GM12865 (cell line): ENCODE measurements around the gene XRCC4.

Experiments
- DNase-seq: peaks from one replicate; pipeline ENCODE4 v3.0.0; 2010; ENCODE audit warnings: low read depth
- H3K4me3 ChIP-seq: 2 replicates; pipeline ENCODE4 v1.5.1; 2011; ENCODE audit warnings: mild to moderate bottlenecking, low read depth, low read length, control low read depth
- TF ChIP-seq, protein P1 (sequence below): IDR thresholded peaks from 2 replicates; pipeline ENCODE4 v1.5.1; 2011; ENCODE audit warnings: low read length, control low read depth, low read depth, inconsistent platforms; ENCODE audit not compliant: insufficient read depth; ENCODE audit errors: missing control alignments

The XRCC4 gene

DNA sequence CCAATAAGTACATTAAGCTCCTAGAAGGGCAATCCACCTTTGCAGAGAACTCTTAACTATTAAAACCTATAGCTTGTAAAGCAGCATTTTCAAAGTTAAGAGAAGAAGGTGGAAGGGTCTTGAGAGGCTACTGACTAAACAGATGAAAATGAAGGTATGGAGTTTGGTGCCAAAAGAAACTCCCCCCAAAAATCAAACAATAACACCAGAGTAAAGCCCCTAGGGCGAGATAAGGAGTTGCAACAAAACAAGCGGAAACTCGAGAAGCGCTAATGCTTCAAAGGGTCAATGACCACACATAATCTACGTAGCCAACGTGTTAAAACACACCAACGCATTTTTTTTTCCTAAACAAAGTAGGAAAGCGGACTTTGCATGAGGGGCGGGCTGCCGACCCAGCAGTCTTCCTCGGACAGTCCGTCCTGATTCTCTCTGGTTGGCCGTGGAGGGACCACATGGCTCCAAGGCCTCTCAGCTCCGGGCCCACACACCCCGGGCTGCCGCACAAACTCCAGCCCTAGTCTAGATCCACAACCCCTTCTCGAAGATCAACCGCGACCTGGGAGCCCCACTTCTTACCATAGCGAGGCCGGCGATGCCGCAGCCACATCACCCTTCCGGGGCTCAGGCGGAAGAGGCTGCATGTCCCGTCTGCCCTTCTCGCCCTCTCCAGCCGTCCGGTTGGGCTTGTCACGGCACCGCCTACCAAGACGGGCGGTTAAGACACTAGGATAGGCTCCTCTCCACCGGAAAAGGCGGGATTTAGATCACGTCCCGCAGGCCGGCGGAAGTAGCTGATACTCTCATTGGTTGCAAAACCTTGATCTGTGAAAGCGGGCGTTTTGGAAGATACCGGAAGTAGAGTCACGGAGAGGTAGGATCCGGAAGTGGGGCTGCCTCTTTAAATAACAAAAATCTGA, at the start of gene XRCC4, which contains the start of gene TMEM167A:
Gene XRCC4, plus strand, starts transcription at position 806 of the 920 bp plus-strand sequence. CDS start 27,373 bp downstream, outside the sequence.
Gene TMEM167A, minus strand, starts transcription at position 653 of the 920 bp plus-strand sequence. Its CDS starts 71 bp downstream, at position 582.
- DNase-seq: peak; percentile 99
- H3K4me3 ChIP-seq: peak within 1 kb of the TSS; percentile 97
- TF ChIP-seq, protein P1, sequence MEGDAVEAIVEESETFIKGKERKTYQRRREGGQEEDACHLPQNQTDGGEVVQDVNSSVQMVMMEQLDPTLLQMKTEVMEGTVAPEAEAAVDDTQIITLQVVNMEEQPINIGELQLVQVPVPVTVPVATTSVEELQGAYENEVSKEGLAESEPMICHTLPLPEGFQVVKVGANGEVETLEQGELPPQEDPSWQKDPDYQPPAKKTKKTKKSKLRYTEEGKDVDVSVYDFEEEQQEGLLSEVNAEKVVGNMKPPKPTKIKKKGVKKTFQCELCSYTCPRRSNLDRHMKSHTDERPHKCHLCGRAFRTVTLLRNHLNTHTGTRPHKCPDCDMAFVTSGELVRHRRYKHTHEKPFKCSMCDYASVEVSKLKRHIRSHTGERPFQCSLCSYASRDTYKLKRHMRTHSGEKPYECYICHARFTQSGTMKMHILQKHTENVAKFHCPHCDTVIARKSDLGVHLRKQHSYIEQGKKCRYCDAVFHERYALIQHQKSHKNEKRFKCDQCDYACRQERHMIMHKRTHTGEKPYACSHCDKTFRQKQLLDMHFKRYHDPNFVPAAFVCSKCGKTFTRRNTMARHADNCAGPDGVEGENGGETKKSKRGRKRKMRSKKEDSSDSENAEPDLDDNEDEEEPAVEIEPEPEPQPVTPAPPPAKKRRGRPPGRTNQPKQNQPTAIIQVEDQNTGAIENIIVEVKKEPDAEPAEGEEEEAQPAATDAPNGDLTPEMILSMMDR: no peak

DNA sequence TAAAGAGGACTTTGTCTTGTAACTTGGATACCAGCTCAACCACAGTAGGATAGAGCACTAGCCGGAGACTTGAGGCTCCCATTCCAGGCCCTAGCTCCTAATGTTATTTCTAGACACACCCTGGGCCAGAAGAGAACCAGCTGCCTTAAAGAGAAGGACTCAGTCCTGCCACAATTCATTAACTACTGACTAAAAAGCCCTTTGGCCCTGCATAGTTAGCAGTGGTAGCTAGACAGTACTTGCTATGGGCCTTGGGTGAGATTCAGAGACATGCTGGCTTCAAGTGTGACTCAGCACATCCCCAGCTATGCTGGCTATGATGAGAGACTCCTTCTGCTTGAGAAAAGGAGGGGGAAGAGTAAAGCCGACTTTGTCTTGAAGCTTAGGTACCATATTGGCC, 47.4 kb upstream of the XRCC4 start:
- no peak overlapping the region for H3K4me3 ChIP-seq
- TF ChIP-seq, protein P1: no peak
- DNase-seq: no peak

DNA sequence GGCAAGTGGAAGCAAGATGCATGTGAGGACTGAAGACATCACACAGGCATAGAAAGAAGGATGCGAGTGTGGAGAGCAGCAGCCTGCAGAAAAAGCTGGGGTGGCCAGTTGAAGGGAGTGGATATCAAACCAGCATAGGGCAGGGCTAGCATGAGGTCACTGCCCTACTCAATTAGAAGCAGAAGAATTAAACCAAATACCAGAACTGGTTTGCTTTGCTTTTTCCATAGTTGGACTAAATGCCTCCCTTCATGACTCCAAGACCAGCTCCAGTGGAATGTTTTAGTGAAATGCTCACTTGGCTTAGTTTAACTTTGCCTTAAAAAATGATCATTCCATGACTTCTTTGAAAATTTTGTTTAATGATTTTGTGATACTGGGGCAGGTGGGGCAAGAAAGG, 46.0 kb upstream of the XRCC4 start:
- H3K4me3 ChIP-seq: no peak overlapping the region
- no peak for DNase-seq
- TF ChIP-seq, protein P1: no peak

DNA sequence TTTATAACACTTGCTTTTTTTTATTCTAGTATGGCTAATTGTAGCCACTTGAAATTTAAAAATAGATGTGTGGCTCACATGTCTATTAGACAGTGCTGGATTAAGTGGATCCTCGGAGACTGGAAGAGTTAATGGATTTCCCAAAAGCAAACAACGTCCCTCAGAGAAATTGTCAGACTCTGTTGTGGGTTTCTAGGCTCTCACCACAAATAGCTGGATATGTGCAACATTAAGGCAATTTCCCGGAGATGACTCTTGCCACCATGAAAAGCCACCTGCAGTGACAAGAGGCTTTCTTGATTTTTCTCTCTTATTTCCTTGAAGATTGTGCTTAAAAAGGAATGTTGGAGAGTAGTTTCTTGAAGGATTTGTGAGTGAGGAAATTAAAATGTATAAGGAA, 43.3 kb upstream of the XRCC4 start:
- no peak overlapping the region for H3K4me3 ChIP-seq
- DNase-seq: no peak
- TF ChIP-seq, protein P1: no peak

DNA sequence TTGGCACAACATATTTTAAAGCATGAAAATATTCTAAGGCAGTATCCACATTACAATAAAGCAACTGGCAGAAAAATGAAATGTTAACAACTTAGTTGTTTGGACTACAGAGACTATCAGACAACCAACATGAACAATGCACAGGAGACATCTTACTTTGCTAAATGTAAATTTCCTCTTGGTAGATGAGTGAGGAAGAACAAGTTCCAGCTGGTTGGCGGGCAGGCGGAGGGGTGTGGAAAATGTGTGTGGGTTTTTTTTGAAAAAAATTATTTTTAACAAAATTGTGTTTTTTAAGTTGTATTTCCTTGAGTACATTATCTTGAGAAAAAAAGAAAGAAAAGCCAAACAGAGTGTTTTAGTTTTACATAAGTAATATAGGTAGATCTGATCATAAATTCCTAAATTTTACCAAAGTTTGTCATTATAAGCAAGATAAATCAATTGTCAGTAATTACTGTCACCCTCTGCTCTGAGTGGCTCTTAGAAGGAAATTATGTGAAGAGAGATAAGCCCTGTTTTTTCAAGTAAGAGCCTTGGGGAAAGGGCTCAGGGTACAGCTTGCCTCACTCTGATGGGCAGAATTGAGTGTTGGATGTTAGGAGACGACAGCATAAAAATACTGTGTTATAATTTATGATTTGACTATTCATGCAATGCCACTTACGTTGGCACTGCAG, 42.7 kb upstream of the XRCC4 start:
- TF ChIP-seq, protein P1: no peak
- H3K4me3 ChIP-seq: no peak overlapping the region
- no peak for DNase-seq

DNA sequence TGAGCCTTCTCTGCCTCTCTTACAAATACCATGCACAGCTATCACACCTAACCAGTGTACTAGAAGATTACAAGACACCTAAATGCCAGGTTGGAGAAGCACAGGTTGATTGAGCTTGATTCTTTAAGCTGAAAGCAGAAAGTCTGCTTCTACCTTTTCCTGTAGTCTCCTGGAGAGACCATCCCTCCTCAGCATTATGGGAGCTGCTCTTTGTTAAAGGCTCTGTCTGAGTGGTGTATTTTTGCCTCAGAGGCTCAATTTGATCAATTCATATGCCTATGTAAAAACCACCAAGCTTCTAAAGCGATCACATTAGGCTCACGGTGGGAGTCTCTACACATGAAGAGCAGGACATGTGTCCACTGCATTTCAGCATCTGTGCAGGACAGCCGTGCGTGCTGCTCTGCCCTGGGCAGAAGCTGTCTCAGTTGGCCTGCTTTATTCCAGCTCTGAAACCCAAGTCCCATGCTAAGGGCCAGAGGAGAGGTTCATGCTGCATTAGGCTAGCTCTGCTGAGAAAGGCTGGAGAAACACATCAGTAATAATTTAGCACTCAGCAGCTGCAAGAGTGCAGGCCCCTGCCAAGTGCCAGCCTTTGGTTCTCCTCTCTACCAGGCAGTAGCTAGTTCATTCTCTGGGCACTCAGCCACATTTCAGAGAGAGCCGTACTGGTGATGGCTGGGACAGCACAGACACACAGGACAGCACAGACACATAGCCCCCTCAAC, 41.8 kb upstream of the XRCC4 start:
- no peak for DNase-seq
- TF ChIP-seq, protein P1: no peak
- no peak overlapping the region for H3K4me3 ChIP-seq
